Measurements from ENCODE around the gene B4GALT7.

The B4GALT7 gene, protein sequence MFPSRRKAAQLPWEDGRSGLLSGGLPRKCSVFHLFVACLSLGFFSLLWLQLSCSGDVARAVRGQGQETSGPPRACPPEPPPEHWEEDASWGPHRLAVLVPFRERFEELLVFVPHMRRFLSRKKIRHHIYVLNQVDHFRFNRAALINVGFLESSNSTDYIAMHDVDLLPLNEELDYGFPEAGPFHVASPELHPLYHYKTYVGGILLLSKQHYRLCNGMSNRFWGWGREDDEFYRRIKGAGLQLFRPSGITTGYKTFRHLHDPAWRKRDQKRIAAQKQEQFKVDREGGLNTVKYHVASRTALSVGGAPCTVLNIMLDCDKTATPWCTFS

DNA sequence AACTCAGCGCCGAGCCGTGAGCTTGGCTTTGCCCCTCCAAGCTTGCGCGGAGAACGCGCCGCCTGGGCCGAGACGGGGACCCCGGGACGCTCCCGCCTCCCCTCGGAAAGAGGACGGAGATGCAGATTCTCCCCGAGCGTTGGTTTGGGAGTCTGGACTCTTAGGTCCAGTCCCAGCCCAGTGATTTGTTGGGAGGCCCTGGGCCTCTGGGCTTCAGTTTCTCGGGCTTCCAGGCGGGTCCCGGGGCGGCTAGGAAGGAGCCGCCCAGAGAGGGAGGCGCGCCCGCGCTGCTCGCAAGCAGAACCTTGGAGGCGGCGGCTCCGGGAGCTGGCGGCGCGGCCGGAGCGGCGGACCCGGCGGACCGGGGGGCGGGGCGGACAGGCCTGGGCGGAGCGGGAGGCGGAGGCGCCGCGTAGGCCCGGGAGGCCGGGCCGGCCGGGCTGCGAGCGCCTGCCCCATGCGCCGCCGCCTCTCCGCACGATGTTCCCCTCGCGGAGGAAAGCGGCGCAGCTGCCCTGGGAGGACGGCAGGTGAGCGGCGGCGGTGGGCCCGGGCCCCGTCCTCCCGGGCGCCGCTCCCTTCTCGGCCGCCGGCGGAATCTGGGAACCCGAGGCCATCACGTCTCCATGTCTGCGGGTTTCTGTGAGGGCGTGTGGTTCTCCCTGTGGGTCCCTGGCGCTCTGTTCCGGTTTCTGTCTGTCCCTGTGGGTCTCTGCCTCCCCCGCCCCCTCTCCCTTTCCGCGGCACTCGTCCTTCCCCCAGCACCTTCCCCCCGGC is at the start of gene B4GALT7:
Gene B4GALT7, plus strand, starts transcription at position 402 of the 777 bp plus-strand sequence. Its CDS starts 79 bp downstream, at position 481.
- peak within 1 kb of the TSS; percentile 86 for H3K4me3 ChIP-seq (ENCODE audit: low read length)
- DNase-seq (ENCODE audit: low read depth): peak; percentile 87
- TF ChIP-seq, protein P1, sequence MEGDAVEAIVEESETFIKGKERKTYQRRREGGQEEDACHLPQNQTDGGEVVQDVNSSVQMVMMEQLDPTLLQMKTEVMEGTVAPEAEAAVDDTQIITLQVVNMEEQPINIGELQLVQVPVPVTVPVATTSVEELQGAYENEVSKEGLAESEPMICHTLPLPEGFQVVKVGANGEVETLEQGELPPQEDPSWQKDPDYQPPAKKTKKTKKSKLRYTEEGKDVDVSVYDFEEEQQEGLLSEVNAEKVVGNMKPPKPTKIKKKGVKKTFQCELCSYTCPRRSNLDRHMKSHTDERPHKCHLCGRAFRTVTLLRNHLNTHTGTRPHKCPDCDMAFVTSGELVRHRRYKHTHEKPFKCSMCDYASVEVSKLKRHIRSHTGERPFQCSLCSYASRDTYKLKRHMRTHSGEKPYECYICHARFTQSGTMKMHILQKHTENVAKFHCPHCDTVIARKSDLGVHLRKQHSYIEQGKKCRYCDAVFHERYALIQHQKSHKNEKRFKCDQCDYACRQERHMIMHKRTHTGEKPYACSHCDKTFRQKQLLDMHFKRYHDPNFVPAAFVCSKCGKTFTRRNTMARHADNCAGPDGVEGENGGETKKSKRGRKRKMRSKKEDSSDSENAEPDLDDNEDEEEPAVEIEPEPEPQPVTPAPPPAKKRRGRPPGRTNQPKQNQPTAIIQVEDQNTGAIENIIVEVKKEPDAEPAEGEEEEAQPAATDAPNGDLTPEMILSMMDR (IDR thresholded peaks at IDR 0.05; ENCODE audit: insufficient read depth, low read depth, low read length, missing control alignments): no peak

DNA sequence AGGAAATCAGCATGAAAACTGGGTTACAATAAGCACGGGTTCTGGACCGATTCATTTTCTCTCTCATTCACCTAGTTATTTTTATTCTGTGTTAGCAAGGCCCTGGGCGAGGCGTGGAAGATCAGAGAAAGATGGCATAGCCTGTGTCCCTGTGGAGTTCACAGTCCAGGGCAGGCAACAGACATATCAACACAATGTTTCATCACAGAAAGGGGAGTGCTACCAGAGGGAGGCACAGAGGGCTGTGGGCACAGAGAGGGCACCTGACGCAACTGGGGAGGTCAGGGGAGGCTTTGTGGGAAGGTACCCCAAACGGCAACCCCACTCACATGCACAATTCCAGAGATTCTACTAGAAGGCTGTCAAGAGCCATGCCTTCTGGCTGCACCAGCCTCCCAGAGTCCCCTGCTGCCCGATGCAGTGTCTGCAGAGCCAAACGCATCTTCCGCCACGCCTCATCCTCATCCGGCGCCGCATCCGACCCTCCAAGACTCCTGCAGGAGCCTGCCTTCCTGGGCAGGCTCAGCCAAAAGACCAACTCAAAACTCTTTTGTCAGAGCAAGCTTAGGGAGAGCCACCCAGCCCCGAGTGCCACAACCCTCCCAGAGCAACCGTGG is 47.0 kb upstream of the B4GALT7 start:
- peak; percentile 35 for DNase-seq (ENCODE audit: low read depth)
- H3K4me3 ChIP-seq (ENCODE audit: low read length): peak overlapping the region; percentile 74
- TF ChIP-seq, protein P1 (IDR thresholded peaks at IDR 0.05; ENCODE audit: insufficient read depth, low read depth, low read length, missing control alignments): no peak

GRCh38 chr5:177553671-177554429 is 46.1 kb upstream of the B4GALT7 start:
- TF ChIP-seq, protein P1 (IDR thresholded peaks at IDR 0.05; ENCODE audit: insufficient read depth, low read depth, low read length, missing control alignments): no peak
- peak; percentile 27 for DNase-seq (ENCODE audit: low read depth)
- H3K4me3 ChIP-seq (ENCODE audit: low read length): peak overlapping the region; percentile 74

DNA sequence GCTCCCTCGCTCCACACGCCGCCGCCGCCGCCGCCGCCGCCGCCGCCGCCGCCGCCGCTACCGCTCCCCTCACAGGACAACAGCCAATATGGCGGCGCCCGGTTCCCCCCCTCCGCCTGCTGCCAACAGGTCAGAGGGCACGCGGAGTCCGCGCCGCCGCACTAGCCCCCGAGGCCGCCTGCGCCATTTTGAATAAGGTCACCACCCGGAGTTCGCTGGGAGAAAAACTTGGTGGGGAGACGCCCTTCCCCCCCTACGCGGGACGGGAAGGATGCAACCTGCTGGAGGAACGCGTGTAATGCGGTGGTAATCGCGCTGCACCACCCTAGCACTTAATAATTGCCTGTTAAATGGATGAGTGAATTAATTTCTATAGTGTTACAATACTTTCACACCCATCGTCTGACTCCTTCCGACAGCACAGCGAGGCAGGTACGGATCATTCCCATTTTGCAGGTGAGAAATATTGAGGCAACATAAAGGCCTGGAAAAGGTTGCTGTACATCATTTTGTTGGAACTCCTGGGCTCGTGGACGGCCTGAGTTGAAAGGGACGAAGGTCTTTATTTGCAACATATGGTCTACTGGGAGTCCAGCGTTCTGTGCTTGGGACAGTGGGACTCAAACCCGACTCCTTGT is 45.3 kb upstream of the B4GALT7 start, which contains the start of gene FAM193B:
Gene FAM193B, minus strand, starts transcription at position 90 of the 638 bp plus-strand sequence. CDS start 105 bp downstream, outside the sequence.
- peak within 1 kb of the TSS; percentile 74 for H3K4me3 ChIP-seq (ENCODE audit: low read length)

GRCh38 chr5:177555228-177555627 is 44.7 kb upstream of the B4GALT7 start:
- no peak for DNase-seq (ENCODE audit: low read depth)
- TF ChIP-seq, protein P1 (IDR thresholded peaks at IDR 0.05; ENCODE audit: insufficient read depth, low read depth, low read length, missing control alignments): no peak
- H3K4me3 ChIP-seq (ENCODE audit: low read length): no peak overlapping the region

More for the DNA sequence above, 45.3 kb upstream of the B4GALT7 start, which contains the start of gene FAM193B:
- TF ChIP-seq, protein P1 (IDR thresholded peaks at IDR 0.05; ENCODE audit: insufficient read depth, low read depth, low read length, missing control alignments): peak; percentile 41
- peak; percentile 92 for DNase-seq (ENCODE audit: low read depth)

DNA sequence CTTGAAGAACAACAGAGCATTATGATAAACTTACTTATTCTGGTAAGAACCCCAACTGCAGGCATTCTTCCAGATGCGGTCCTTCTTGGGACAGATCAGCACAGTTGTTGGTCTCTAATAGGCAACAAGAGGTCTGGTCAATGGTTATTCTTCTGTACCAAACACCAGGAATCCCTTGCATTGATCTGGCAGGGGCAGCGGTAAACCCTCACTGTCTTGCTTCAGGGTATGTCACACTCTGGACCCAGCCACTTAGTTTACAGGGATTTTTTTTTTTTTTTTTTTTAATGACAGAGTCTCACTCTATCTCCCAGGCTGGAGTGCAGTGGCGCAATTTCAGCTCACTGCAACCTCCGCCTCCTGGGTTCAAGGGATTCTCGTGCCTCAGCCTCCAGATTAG is 44.3 kb upstream of the B4GALT7 start:
- DNase-seq (ENCODE audit: low read depth): no peak
- H3K4me3 ChIP-seq (ENCODE audit: low read length): no peak overlapping the region
- TF ChIP-seq, protein P1 (IDR thresholded peaks at IDR 0.05; ENCODE audit: insufficient read depth, low read depth, low read length, missing control alignments): no peak

All from epithelial cell of esophagus (primary cell).